ENCODE measurements around the gene DDTL.
"Not testable (repeated sequence)": the region's sequence is repeated elsewhere in the genome, so short reads cannot be mapped to it uniquely, and the experiment has no call there.

DDTL gene

DNA sequence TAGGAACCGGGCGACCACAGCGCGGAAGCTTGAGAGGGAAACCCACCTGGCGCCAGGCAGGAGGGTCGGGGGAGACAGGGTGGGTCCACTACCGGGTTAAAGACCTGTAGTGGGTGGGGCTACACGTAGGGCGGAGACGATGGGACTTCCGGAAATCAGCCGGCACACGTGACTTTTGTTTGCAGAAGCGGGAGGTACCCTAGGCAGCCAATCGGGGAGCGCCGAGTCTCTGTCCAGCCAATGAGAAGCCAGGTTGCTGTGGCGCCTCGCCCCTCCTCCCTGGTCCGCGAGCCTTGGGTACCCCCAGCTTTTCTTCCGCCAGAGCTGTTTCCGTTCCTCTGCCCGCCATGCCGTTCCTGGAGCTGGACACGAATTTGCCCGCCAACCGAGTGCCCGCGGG is at the start of gene DDTL:
Gene DDTL (plus strand): TSS at position 321 of the 400 bp plus-strand sequence. CDS start 27 bp downstream, at position 348.
- not testable (repeated sequence) for DNase-seq (ENCODE audit: low spot score)

DNA sequence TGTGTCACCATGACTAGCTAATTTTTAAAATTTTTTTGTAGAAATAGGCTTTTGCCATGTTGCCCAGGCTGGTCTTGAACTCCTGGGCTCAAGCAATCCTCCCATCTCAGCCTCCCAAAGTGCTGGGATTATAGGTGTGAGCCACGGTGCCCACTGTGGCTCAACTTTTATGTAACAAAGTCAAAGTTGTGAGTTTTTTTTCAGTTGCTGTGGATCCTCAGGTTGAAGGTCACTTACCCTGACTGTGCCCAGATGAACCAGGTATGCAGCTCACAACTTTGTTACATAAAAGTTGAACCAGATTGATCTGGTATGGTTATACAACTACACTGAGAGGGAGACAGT is 46.4 kb upstream of the DDTL start:
- not testable (repeated sequence) for DNase-seq (ENCODE audit: low spot score)

DNA sequence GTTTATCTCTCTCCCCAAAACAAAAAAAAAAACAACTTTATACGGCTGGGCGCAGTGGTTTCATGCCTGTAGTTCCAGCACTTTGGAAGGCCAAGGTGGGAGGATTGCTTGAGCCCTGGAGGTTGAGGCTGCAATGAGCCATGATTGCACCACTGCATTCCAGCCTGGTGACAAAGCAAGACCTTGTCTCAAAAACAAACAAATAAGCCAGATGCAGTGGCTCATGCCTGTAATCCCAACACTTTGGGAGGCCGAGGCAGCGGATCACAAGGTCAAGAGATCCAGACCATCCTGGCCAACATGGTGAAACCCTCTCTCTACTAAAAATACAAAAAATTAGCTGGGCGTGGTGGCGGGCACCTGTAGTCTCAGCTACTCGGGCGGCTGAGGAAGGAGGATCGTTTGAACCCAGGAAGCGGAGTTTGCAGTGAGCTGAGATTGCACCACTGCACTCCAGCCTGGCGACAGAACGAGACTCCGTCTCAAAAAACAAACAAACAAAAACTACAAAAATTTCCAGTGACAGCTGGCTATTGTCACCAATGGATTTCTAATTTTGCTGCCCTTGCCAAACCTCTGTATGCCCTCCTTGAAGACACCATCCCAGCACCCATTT is 45.0 kb upstream of the DDTL start:
- DNase-seq (ENCODE audit: low spot score): not testable (repeated sequence)

DNA sequence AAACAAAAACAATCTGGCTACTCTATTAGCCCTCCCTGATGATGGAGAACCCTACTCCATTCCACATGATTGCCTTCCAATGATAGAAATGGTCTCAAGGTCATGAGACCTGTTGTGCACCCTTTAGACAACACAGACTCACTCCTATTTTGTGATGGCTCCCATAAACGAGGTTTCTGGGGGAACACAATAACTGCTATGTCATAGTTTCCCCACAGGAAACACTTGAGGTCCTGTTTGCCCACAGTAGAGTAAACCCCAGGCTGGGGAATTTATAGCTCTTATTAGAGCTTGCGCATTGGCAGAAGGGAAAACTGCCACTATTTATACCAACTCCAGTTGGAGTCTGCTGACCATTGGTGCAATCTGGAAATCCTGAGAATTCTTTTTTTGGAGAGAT is 43.8 kb upstream of the DDTL start:
- no peak for DNase-seq (ENCODE audit: low spot score)

DNA sequence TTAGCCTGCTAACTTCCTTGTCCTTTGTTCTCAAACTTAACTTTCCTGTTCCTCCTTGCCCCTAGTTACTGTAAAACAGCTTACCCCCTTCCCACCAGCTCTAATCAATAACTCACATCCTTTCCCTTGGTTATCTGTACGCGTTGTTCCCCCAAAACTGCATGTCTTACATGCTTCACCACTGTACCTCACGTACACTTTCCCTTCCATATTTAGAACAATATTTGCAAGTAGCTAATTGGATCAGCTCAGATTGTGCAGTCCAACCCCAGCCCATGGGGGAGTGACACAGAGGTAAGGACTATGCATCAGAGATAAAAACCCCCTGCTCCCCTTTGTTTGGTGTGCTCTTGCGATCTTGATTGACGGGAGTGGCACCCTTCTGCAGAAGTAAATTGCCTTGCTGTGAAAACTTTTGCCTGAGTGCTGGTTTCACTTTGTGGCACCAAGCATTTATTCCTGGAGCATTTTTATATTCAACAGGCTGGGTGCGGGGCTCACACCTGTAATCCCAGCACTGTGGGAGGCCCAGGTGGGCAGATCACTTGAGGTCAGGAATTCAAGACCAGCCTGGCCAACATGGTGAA is 41.6 kb upstream of the DDTL start:
- DNase-seq (ENCODE audit: low spot score): no peak

DNA sequence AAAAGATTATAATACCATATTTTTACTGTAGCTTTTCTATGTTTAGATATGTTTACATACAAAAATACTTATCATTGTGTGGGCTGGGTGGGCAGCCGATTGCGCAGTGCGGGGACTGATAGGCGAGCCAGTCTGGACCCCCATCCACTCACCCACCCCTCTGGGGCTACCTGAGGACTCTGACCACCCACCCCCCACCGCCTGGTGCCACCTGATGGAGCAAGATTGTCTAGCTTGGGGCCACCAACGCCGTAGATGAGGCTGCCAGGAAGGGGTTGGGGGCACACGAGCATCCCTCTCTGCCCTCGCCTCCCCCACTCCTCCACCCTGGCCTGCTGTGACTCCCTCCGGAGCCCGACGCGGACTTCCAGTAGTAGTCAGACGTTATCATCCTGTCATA is 40.1 kb upstream of the DDTL start:
- DNase-seq (ENCODE audit: low spot score): no peak

DNA sequence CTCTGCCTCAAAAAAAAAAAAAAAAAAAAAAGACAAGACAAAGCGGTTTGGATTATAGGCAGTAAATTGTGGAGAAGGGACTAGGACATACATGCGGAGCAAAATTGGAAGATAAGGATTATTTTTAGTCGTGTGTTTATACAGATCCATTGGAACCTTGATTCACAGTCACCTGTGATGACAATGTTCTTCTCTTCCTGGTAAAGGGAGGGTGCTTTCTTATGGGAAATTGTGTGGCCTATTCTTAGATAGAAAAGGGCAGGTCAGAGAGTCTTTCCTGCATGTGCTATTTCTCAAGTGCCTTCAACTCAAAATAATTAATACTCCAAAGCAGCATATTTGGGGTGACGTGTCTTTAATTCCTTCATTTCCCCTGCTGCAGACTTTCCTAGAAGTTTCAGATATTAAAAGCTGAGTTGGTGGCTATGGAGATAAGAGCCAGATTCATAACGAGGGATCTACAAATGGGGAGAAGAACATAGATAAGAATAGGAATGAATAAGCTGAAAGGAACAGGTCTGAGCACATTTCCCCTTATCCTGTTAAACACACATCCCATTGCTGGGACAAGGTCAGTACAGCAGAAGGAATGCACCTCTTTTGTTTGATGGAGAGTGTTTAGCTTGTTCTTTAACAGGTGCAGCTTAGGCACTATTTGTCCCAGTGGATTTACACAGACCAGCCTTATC is 28.2 kb upstream of the DDTL start:
- DNase-seq (ENCODE audit: low spot score): no peak

DNA sequence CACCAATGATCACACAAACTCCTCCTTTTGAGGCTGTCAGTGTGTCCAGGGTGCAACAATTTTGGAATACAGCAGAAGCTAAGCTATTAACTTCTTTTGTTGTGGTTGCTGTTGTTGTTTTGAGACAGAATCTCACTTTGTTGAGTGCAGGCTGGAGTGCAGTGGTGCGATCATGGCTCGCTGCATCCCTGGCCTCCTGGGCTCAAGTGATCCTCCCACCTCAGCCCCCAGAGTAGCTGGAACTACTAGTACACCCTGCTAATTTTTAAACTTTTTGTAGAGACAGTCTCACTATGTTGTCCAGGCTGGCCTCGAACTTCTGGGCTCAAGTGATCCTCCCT is 27.7 kb upstream of the DDTL start:
- DNase-seq (ENCODE audit: low spot score): no peak

DNA sequence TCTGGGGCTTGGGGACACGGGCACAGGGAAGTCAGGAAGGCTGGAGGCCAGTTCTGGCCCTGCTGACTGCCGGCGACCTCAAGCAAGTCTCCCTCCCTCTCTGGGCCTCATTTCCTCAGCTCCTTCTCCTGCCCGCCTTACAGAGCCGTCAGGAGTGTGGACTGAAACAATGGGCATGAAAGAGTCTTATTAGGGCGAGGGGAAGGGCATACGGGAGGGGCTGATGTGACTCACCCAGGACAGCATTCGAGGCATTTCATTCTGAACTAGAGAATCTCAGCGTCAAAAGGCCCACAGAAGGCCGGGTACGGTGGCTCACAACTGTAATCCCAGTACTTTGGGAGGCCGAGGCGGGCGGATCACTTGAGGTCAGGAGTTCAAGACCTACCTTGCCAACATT is 26.5 kb upstream of the DDTL start:
- DNase-seq (ENCODE audit: low spot score): not testable (repeated sequence)

DNA sequence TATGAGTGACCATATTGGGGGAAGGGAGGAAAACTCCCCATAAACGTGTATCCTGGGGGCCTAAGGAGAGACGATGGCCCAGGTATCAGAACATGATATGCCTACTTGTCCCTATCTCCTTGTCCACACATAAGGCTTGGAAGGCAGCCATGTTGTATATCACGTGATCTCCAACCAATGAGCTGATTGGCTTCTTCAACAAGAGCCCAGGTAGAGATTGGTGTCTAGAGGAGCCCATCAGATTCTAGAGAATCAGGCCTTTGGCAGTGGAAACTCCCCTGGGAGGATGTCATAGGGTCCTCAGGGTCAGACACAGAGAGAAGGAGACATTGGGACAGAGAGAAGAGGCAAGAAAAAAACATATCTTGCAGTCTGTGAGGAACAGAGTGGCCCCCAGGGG is 19.3 kb upstream of the DDTL start:
- not testable (repeated sequence) for DNase-seq (ENCODE audit: low spot score)

DNA sequence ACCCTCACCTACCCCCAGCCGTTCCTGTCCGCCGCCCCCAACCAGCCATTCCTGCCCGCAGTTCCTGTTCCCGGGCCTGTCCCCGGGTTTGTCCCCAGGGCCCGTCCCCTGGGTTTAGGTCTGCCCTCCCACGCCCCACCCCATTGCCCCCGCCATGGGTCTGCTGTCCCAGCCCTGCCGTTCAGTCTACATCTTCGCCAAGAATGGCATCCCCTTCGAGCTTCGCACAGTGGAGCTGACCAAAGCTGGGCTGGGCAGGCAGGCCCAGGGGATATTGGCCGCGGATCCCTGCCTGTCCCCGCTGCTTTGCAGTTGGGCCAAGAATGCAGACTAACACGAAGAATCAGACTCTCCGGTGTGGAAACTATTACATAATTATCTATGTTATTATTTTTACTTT is 16.9 kb upstream of the DDTL start:
- not testable (repeated sequence) for DNase-seq (ENCODE audit: low spot score)

DNA sequence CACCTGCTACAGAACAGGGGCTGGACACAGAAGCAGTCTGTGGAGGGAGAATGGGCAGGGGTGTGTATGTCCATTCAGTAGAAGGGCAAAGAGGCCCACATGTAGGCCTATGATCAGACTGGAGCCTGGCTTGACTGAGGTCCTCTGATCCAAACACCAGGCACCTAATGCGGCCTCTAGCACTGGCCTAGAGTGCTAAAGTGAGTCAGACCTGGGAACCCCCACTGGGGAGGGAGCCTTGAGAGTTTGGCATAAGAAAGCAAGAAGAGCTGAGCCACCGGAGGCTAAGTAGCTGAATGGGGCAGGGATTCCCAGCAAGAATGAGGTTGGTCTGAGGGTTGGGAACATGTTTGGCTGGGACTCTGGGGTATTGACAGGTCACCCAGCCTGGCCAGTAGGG is 15.3 kb upstream of the DDTL start:
- DNase-seq (ENCODE audit: low spot score): not testable (repeated sequence)

DNA sequence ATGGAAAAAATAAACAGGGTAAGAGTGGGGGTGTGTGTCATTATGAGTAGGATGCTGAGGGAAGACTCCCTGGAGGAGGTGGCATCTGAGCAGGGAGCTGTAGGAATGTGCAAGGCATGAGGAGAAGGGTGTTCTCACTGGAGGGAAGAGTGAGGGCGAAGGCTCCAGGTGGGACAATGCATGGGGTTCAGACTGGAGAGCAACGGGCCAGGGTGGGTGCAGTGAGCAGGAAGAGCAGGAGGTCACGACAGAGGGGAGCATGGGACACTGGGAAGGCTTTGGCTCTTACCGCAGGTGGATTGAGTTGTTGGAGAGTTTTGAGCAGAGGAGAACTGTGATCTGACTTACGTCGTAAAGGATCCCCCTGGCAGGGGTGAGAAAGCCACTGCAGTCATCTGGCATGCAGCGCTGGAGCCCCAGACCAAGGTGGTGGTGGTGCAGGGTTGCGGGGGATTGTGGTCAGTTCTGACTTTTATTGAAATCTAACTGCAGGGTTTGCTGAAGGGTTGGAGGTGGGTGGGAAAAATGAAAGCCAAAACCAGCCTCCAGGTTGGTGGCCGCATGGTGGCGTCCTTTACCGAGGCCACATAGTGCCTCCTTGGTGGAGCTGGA is 13.8 kb upstream of the DDTL start:
- DNase-seq (ENCODE audit: low spot score): not testable (repeated sequence)

DNA sequence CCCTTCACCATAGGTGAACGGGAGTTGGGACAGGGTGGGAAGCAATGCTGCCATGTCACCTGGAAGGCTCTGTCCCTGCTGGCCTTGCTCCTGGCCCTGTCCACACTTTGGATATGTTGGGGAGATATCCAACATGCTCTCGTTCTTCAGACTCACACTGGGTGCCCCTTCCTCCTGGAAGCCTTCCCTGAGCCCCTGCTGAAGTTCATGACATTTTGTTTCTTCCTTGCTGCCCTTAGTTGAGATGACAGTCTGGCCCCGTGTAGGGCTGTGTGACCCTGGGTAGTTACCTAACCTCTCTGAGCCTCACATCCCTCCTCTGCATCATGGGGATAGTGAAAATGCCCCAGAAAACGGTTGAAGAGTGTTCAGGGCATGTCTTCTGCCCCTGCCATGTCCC is 13.2 kb upstream of the DDTL start:
- not testable (repeated sequence) for DNase-seq (ENCODE audit: low spot score)

DNA sequence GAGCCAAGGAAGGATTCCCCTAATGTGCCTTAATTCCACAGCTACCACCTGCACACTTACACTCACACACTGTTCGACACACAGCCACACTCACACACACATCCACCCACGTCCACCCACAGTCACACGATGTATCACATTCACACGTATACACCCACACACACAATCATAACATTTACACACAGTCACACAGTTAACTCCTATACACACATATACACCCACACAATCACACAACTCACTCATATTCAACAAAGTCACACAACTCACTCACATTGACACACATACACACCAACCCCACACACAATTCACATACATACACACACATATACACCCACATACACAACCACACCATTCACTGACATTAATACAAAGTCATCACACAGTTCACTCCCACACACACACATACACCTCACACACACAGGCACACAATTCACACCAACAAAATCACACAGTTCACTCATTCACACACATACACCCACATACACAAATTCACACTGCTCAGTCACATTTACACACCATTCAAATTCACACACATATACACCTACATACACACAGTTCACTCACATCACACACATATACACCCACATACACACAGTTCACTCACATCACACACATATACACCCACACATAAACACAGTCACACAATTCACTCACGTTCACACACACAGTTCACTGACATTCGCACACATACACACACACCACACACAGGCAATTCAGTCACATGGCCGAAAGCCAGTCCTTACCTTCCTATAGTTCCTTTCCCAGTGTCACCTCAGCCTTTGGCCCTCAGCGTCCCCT is 12.3 kb upstream of the DDTL start:
- DNase-seq (ENCODE audit: low spot score): not testable (repeated sequence)

DNA sequence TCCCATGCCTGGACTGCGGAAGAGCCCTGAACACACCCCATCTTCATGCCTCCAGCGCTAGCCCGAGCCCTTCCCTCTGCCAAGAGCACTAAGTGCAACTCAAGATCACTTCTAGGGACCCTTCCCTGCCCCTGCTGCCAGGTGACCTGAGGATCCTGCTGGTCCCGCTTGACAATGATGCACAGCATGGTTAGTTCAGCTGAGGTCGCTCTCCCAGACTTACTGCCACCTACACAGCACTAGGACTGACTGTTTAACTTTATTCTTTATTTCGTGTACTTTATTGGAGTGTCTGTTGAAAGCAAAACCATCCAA is 11.7 kb upstream of the DDTL start:
- not testable (repeated sequence) for DNase-seq (ENCODE audit: low spot score)

DNA sequence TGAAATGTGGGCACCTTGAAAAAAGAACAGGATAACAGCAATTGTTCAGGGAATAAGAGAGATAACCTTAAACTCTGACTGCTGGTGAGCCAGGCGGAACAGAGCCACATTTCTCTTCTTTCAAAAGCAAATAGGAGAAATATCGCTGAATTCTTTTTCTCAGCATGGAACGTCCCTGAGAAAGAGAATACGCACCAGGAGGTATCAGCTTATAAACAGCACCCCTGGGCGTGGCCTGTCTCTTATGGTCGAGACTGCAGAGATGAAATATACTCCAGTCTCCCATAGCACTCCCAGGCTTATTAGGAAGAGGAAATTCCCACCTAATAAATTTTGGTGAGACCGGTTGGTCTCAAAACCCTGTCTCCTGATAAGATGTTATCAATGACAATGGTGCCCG is 10.8 kb upstream of the DDTL start:
- DNase-seq (ENCODE audit: low spot score): not testable (repeated sequence)

DNA sequence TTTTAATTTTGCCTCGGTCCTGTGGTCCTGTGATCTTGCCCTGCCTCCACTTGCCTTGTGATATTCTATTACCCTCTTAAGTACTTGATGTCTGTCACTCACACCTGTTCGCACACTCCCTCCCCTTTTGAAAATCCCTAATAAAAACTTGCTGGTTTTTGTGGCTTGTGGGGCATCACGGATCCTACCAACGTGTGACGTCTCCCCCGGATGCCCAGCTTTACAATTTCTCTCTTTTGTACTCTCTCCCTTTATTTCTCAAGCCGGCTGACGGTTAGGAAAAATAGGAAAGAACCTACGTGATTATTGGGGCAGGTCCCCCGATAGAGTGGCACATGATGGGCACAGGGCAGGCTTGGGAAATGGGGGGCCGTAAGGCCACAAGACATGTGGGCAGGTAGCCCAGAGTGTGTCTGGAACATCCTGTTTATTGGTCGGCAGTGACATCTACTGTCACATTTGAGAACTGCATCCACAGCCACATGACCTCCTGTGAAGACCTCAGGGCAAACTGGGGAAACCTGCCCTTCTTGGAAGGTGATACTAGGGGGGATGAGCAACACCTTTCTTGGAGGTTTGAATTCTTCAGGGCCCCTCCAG is 10.3 kb upstream of the DDTL start:
- DNase-seq (ENCODE audit: low spot score): peak; percentile 60

DNA sequence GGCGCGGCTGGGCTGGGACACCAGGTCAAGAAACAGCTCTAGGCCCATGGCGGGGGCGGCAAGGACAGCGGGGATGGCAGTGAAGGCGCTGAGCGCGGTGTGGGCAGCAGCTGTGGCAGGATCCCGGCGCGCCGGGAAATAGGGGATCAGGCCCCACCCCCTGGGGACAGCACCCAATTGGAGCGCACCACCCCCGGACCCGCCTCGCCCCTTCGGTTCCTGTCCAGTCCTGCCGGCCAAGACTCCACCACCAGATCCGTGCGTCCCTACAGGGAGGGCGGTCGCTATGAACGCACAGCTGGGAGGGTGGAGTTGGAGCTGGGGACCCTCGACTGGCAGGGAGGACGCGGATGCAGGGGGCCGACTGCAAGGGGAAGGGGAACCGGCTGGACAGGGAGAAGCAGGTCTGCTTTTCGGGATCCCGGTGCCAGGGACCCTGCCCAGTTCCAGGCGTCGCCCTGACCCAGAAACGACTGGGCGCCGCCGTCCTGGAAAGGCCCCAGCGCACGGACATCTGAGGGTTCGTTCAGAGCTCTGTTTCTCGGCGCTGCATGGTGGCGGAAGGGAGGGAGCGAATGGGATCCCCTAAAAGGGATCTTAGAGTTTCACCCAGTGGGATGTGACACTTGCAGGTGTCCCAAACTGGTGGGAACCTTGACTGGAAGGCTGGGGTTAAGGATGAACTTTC is 5.5 kb upstream of the DDTL start, which contains the start of gene GSTT2B:
Gene GSTT2B (minus strand): TSS at position 112 of the 688 bp plus-strand sequence. CDS start 64 bp downstream, at position 48.
- DNase-seq (ENCODE audit: low spot score): not testable (repeated sequence)

DNA sequence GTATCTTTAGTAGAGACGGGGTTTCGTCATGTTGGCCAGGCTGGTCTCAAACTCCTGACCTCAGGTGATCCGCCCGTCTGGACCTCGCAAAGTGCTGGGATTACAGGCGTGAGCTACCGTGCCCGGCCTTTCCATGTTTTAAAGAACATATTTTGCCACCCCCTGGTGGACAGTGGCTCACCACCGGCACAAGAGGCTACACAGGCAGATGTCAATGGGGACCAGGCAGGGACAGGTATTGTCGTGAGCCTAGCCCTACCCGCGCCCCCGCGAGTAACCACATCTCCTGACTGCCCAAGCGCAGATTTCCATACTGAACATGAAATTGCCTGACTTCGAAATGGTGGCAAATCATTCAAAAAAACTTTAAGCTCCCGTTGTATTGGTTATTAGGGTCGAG is 594 bp upstream of the DDTL start:
- DNase-seq (ENCODE audit: low spot score): not testable (repeated sequence)

DNA sequence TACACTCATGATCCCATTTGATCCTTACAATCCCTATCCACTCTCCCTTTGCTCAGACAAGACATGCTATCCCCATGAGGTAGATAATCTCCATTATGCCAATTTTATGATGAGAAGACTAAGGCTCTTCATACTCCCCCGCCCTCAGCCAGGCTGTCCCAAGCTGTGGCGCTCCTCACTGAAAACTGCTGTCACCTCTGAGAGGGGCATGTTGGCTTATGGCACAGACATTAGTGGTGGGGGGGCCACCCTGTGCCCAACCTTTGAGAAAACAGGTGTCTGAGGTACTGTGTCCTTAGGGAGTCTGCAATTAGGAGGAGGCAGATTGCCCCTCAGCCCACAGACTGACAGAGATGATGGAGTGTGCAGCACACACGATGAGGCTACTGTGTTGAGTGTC is 2.4 kb downstream of the DDTL start:
- DNase-seq (ENCODE audit: low spot score): peak; percentile 1

Measured in AG08396 (cell line).